K562 (cell line): ENCODE measurements around the gene AARS1. TPM values are rescaled to one million over a fixed set of nuclear protein-coding genes. Genes with fewer than 3 reads are reported as not detected.

Experiments
- BCL6 ChIP-seq: fragments of 250-450 bp; sonication (Bioruptor Pico); IDR thresholded peaks from 2 replicates; pipeline ENCODE4 v1.4.0; 2020
- BCOR ChIP-seq: fragments of 450-650 bp; IDR thresholded peaks from 2 replicates; pipeline ENCODE4 v1.6.1; 2016
- CC2D1A ChIP-seq: fragments of 450-650 bp; IDR thresholded peaks from 2 replicates; pipeline ENCODE4 v1.6.1; 2017; ENCODE audit warnings: mild to moderate bottlenecking
- ELF1 ChIP-seq: fragments of 200-800 bp; sonication (Bioruptor generic); IDR thresholded peaks from 2 replicates; pipeline ENCODE4 v1.6.1; 2016; ENCODE audit warnings: missing genetic modification characterization, missing compliant biosample characterization
- HNRNPK ChIP-seq: fragments of 200-400 bp; formaldehyde crosslinking; IDR thresholded peaks from one replicate; pipeline ENCODE4 v1.6.1; 2018; ENCODE audit warnings: mild to moderate bottlenecking, low read depth, low read length; ENCODE audit not compliant: poor library complexity, severe bottlenecking
- MIER1 ChIP-seq: fragments of 450-650 bp; IDR thresholded peaks from 2 replicates; pipeline ENCODE4 v1.6.1; 2016; ENCODE audit warnings: antibody characterized with exemption, mild to moderate bottlenecking, low read depth
- MTF1 ChIP-seq: fragments of 250-450 bp; sonication (Bioruptor Pico); IDR thresholded peaks from 2 replicates; pipeline ENCODE4 v1.9.0; 2021; ENCODE audit warnings: moderate library complexity, mild to moderate bottlenecking, inconsistent platforms, borderline replicate concordance
- NFXL1 ChIP-seq: fragments of 450-650 bp; formaldehyde crosslinking; IDR thresholded peaks from 2 replicates; pipeline ENCODE4 v1.4.0; 2021; ENCODE audit warnings: mild to moderate bottlenecking
- PHTF2 ChIP-seq: fragments of 250-450 bp; sonication (Bioruptor Pico); IDR thresholded peaks from 2 replicates; pipeline ENCODE4 v1.5.0; 2021; ENCODE audit warnings: mild to moderate bottlenecking
- RBM17 ChIP-seq: fragments of 200-400 bp; formaldehyde crosslinking; IDR thresholded peaks from 2 replicates; pipeline ENCODE4 v1.6.1; 2017; ENCODE audit warnings: low read depth, mild to moderate bottlenecking, low read length, borderline replicate concordance
- SMAD3 ChIP-seq: fragments of 450-650 bp; formaldehyde crosslinking; conservative IDR thresholded peaks from 2 replicates; pipeline ENCODE4 v1.4.0; 2020; ENCODE audit warnings: mild to moderate bottlenecking
- XRCC5 ChIP-seq: fragments of 200-400 bp; formaldehyde crosslinking; IDR thresholded peaks from 2 replicates; pipeline ENCODE4 v1.6.1; 2017; ENCODE audit warnings: low read depth, mild to moderate bottlenecking, low read length
- ZNF239 ChIP-seq: fragments of 250-450 bp; sonication (Bioruptor Pico); IDR thresholded peaks from 2 replicates; pipeline ENCODE4 v1.4.0; 2020; ENCODE audit warnings: mild to moderate bottlenecking
- polyA plus RNA-seq, 8 experiments: library from polyadenylated mRNA; depleted of rRNA in 4 of 8; stranded (reverse) in 5 of 8; unstranded in 3 of 8; fragments of >200 nt; fragmentation: Nextera tagmentation in 2 of 8; fragmentation: Illumina TruSeq in 1 of 8; extraction: Ambion mirVana in 2 of 8; extraction: Trizol in 1 of 8; gene quantifications; 2 replicates each; pipeline versions ENCODE4 v1.2.1 to v1.2.3, GENCODE V29; 2011 to 2014; ENCODE audit warnings: inconsistent platforms in 1 of 8, missing spikeins in 1 of 8
- total RNA-seq, 7 experiments: library from RNA; depleted of rRNA in 6 of 7; stranded (reverse); fragments of >200 nt in 6 of 7; fragmentation: Illumina TruSeq in 2 of 7; extraction: Trizol in 2 of 7; gene quantifications; 2 replicates each; pipeline versions ENCODE4 v1.2.1 to v1.2.3, GENCODE V29; 2011 to 2021; ENCODE audit warnings: low replicate concordance in 1 of 7
- TF ChIP-seq, protein P1 (sequence below), 2 experiments: IDR thresholded peaks; 2 replicates each; pipeline ENCODE4 v1.6.1; 2012; ENCODE audit warnings: improper control_type of control experiment in 2 of 2, low read depth in 2 of 2, low read length in 2 of 2, borderline replicate concordance in 1 of 2
- TF ChIP-seq, protein P2 (sequence below): fragments of 250-450 bp; sonication (Bioruptor Pico); IDR thresholded peaks from 2 replicates; pipeline ENCODE4 v1.8.0; 2022; ENCODE audit warnings: inconsistent platforms, mild to moderate bottlenecking, moderate library complexity, borderline replicate concordance
- TF ChIP-seq, protein P3 (sequence below): sonication (generic); formaldehyde crosslinking; IDR thresholded peaks from 2 replicates; pipeline ENCODE4 v1.8.1; 2022; ENCODE audit warnings: missing genetic modification reagents
- TF ChIP-seq, protein P4 (sequence below): fragments of 450-650 bp; formaldehyde crosslinking; IDR thresholded peaks from 2 replicates; pipeline ENCODE4 v1.4.0; 2022; ENCODE audit warnings: missing genetic modification characterization
- TF ChIP-seq, protein P5 (sequence below): fragments of 450-650 bp; IDR thresholded peaks from 2 replicates; pipeline ENCODE4 v1.6.1; 2017; ENCODE audit warnings: mild to moderate bottlenecking, moderate library complexity

AARS1 gene
- total and polyA plus RNA-seq, 9 of the 15 experiments (the other 6 are each of a cell fraction or from before 2014, with no cell fraction given): 50.1 to 235 (median 174) TPM

DNA sequence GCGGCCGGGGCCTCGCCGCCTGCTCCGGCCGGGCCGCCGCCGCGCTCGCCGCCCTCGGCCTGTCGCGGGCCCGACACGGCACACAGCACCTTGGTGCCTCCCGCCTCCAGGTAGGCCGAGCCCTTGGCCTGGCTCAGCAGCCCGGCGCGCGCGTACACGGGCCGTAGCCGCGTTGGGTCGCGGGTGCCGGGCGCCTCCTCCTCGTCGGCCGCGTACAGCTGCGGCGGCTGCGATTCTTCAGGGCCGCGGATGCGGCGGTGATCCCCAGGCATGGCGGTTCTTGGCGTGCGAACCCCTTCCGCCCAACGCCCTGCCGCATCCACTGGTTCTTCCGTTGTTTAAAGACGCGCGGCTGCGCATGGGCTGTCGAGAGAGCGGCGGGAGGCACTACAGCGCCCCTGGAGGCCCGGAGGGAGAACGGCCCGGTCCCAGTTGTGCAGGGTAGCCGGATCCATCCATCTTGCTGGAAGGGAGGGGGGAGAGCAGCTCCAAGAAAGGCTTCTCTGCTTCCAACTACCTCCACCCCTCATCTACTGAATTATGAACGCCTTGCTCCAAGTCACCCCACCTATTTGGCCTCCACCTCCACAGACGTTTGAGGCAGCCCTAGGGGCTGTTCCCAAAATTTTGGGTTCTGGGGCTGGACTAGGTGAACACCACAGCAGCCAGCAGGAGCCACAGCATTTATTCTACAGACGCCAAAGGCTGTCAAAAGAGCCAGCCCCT, 37.5 kb downstream of the AARS1 start, which contains the start of gene EXOSC6 (continued):
- TF ChIP-seq PHTF2 (CRISPR knock-in tag): peak; percentile 85; the same call in 1 of the 2 replicates
- peak; percentile 70 for TF ChIP-seq CC2D1A
- TF ChIP-seq NFXL1 (CRISPR knock-in tag): peak; percentile 58; the same call in 1 of the 2 replicates
- TF ChIP-seq, protein P1, sequence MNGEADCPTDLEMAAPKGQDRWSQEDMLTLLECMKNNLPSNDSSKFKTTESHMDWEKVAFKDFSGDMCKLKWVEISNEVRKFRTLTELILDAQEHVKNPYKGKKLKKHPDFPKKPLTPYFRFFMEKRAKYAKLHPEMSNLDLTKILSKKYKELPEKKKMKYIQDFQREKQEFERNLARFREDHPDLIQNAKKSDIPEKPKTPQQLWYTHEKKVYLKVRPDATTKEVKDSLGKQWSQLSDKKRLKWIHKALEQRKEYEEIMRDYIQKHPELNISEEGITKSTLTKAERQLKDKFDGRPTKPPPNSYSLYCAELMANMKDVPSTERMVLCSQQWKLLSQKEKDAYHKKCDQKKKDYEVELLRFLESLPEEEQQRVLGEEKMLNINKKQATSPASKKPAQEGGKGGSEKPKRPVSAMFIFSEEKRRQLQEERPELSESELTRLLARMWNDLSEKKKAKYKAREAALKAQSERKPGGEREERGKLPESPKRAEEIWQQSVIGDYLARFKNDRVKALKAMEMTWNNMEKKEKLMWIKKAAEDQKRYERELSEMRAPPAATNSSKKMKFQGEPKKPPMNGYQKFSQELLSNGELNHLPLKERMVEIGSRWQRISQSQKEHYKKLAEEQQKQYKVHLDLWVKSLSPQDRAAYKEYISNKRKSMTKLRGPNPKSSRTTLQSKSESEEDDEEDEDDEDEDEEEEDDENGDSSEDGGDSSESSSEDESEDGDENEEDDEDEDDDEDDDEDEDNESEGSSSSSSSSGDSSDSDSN (IDR thresholded peaks at IDR 0.05; ENCODE audit: borderline replicate concordance in 1 of 2, low read depth in 2 of 2, low read length in 2 of 2): peak in 1 of 2 experiments; percentile 66; a peak in 3 of 4 replicates
- peak; percentile 98 for TF ChIP-seq XRCC5
- TF ChIP-seq, protein P2, sequence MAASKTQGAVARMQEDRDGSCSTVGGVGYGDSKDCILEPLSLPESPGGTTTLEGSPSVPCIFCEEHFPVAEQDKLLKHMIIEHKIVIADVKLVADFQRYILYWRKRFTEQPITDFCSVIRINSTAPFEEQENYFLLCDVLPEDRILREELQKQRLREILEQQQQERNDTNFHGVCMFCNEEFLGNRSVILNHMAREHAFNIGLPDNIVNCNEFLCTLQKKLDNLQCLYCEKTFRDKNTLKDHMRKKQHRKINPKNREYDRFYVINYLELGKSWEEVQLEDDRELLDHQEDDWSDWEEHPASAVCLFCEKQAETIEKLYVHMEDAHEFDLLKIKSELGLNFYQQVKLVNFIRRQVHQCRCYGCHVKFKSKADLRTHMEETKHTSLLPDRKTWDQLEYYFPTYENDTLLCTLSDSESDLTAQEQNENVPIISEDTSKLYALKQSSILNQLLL (CRISPR knock-in tag): no peak
- TF ChIP-seq BCL6 (CRISPR knock-in tag): no peak
- TF ChIP-seq RBM17: no peak
- TF ChIP-seq, protein P3, sequence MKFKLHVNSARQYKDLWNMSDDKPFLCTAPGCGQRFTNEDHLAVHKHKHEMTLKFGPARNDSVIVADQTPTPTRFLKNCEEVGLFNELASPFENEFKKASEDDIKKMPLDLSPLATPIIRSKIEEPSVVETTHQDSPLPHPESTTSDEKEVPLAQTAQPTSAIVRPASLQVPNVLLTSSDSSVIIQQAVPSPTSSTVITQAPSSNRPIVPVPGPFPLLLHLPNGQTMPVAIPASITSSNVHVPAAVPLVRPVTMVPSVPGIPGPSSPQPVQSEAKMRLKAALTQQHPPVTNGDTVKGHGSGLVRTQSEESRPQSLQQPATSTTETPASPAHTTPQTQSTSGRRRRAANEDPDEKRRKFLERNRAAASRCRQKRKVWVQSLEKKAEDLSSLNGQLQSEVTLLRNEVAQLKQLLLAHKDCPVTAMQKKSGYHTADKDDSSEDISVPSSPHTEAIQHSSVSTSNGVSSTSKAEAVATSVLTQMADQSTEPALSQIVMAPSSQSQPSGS: no peak
- TF ChIP-seq ELF1 (tag): peak; percentile 49; the same call in 1 of the 2 replicates
- TF ChIP-seq, protein P4, sequence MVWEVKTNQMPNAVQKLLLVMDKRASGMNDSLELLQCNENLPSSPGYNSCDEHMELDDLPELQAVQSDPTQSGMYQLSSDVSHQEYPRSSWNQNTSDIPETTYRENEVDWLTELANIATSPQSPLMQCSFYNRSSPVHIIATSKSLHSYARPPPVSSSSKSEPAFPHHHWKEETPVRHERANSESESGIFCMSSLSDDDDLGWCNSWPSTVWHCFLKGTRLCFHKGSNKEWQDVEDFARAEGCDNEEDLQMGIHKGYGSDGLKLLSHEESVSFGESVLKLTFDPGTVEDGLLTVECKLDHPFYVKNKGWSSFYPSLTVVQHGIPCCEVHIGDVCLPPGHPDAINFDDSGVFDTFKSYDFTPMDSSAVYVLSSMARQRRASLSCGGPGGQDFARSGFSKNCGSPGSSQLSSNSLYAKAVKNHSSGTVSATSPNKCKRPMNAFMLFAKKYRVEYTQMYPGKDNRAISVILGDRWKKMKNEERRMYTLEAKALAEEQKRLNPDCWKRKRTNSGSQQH (CRISPR knock-in tag): peak; percentile 93
- no peak for TF ChIP-seq MIER1
- peak; percentile 90 for TF ChIP-seq SMAD3
- TF ChIP-seq HNRNPK: no peak
- peak; percentile 33; the same call in 1 of the 2 replicates for TF ChIP-seq ZNF239 (CRISPR knock-in tag)
- TF ChIP-seq, protein P5, sequence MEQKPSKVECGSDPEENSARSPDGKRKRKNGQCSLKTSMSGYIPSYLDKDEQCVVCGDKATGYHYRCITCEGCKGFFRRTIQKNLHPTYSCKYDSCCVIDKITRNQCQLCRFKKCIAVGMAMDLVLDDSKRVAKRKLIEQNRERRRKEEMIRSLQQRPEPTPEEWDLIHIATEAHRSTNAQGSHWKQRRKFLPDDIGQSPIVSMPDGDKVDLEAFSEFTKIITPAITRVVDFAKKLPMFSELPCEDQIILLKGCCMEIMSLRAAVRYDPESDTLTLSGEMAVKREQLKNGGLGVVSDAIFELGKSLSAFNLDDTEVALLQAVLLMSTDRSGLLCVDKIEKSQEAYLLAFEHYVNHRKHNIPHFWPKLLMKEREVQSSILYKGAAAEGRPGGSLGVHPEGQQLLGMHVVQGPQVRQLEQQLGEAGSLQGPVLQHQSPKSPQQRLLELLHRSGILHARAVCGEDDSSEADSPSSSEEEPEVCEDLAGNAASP: no peak
- 0 out of 2 replicates have a peak, but pooled peaks have one; percentile 17 for TF ChIP-seq BCOR
- no peak for TF ChIP-seq MTF1
